HepG2 (cell line): ENCODE data around the gene GFRA4. TPM values are rescaled to one million over a fixed set of nuclear protein-coding genes. Genes with fewer than 3 reads are reported as not detected.

Experiments
- ATAC-seq: fragments of 200-7000 bp; cut with Tn5 transposase; 3 replicates; pipeline ENCODE4 v1.9.1; 2020; ENCODE audit warnings: mild to moderate bottlenecking, moderate library complexity
- BruUV-seq: library from RNA; stranded (reverse); fragments of 400-500 nt; replicated peaks from 2 replicates; lab custom pipeline; 2021; lab: Mats Ljungman, UMichigan
- CTCF ChIA-PET: fragments of 300-600 bp; formaldehyde crosslinking; extraction: SDS; loops from one replicate; lab custom pipeline; 2021; ENCODE audit warnings: low total read pairs, inconsistent platforms, low intra/inter-chr PET ratio; lab: Yijun Ruan, JAX
- POLR2A ChIA-PET: fragments of 350-600 bp; sonication (Branson Sonifier 250); formaldehyde crosslinking; loops from one replicate; lab custom pipeline; 2020; ENCODE audit warnings: antibody characterized with exemption, inconsistent platforms; lab: Yijun Ruan, JAX
- DNase-seq: peaks from one replicate; pipeline ENCODE4 v3.0.0-alpha.2; 2015; ENCODE audit warnings: low spot score
- FAIRE-seq: peaks from 3 replicates; lab custom pipeline; 2011; peaks lifted over from hg19 to GRCh38; lab: Jason Lieb, UNC
- H2AFZ ChIP-seq: one replicate; pipeline ENCODE4 v1.6.1; 2011; ENCODE audit warnings: low read length, inconsistent platforms
- H3K27ac ChIP-seq: fragments of 300-600 bp; 3 replicates; pipeline ENCODE4 v1.8.0; 2011; ENCODE audit warnings: mixed run types, mild to moderate bottlenecking, mixed read lengths, low read length, inconsistent platforms; ENCODE audit not compliant: insufficient read depth; ENCODE audit errors: extremely low read length
- H3K27me3 ChIP-seq, 2 experiments: fragments of 200-600 bp in 1 of 2; 2 replicates in 1 of 2; 3 replicates in 1 of 2; pipeline versions ENCODE4 v1.6.0 to v1.8.0; 2011; ENCODE audit warnings: low read length in 2 of 2, mild to moderate bottlenecking in 2 of 2, moderate library complexity in 2 of 2, inconsistent platforms in 1 of 2; ENCODE audit not compliant: insufficient read depth in 2 of 2, control insufficient read depth in 1 of 2
- H3K36me3 ChIP-seq, 2 experiments: fragments of 200-600 bp in 1 of 2; replicated peaks in 1 of 2; 2 replicates in 1 of 2; 3 replicates in 1 of 2; pipeline versions ENCODE4 v1.5.1 to v1.8.0; 2011; ENCODE audit warnings: low read length in 2 of 2, inconsistent platforms in 1 of 2; ENCODE audit not compliant: insufficient read depth in 2 of 2, control insufficient read depth in 1 of 2
- H3K4me1 ChIP-seq: 2 replicates; pipeline ENCODE4 v1.5.1; 2012; ENCODE audit warnings: low read length, inconsistent platforms; ENCODE audit not compliant: insufficient read depth
- H3K4me2 ChIP-seq: 2 replicates; pipeline ENCODE4 v1.6.0; 2011; ENCODE audit warnings: low read depth, low read length, inconsistent platforms
- H3K4me3 ChIP-seq, 3 experiments: fragments of 200-600 bp in 1 of 3; sonication (generic), shearing (Covaris generic) in 1 of 3; replicated peaks in 1 of 3; 2 replicates each; pipeline ENCODE4 v1.5.1; 2011 to 2016; ENCODE audit warnings: low read length in 3 of 3, inconsistent platforms in 2 of 3, low read depth in 2 of 3, mild to moderate bottlenecking in 2 of 3, control low read depth in 1 of 3, mixed read lengths in 1 of 3; ENCODE audit not compliant: insufficient read depth in 1 of 3
- H3K79me2 ChIP-seq: one replicate; pipeline ENCODE4 v1.6.1; 2011; ENCODE audit warnings: low read length, inconsistent platforms; ENCODE audit not compliant: insufficient read depth
- H3K9ac ChIP-seq: 2 replicates; pipeline ENCODE4 v1.6.0; 2011; ENCODE audit warnings: mild to moderate bottlenecking, low read depth, low read length, inconsistent platforms; ENCODE audit not compliant: insufficient read depth
- H3K9me3 ChIP-seq: 2 replicates; pipeline ENCODE4 v1.5.1; 2012; ENCODE audit warnings: mild to moderate bottlenecking, low read length
- H4K20me1 ChIP-seq: 2 replicates; pipeline ENCODE4 v1.6.0; 2011; ENCODE audit warnings: inconsistent platforms, mild to moderate bottlenecking, low read length, moderate library complexity; ENCODE audit not compliant: insufficient read depth
- DMAP1 ChIP-seq: IDR thresholded peaks from 2 replicates; pipeline ENCODE4 v1.6.1; 2016
- FLYWCH1 ChIP-seq: sonication (generic); formaldehyde crosslinking; IDR thresholded peaks from 2 replicates; pipeline ENCODE4 v1.8.1; 2023; ENCODE audit warnings: mild to moderate bottlenecking, missing genetic modification reagents
- NCOA1 ChIP-seq: sonication (generic); formaldehyde crosslinking; IDR thresholded peaks from 2 replicates; pipeline ENCODE4 v1.9.0; 2021; ENCODE audit warnings: missing genetic modification reagents
- RNF2 ChIP-seq: fragments of 450-650 bp; conservative IDR thresholded peaks from 2 replicates; pipeline ENCODE4 v1.6.1; 2016; ENCODE audit warnings: low read depth
- U2AF2 ChIP-seq: fragments of 200-400 bp; formaldehyde crosslinking; IDR thresholded peaks from 2 replicates; pipeline ENCODE4 v1.6.1; 2017; ENCODE audit warnings: low read depth, mild to moderate bottlenecking, low read length
- ZNF263 ChIP-seq: sonication (generic); formaldehyde crosslinking; IDR thresholded peaks from 2 replicates; pipeline ENCODE4 v1.4.0; 2020; ENCODE audit warnings: missing genetic modification reagents
- ZNF776 ChIP-seq: sonication (generic); formaldehyde crosslinking; IDR thresholded peaks from 2 replicates; pipeline ENCODE4 v1.4.0; 2020; ENCODE audit warnings: mild to moderate bottlenecking, missing genetic modification reagents
- WGBS: methylation state at CpG from one replicate; pipeline ENCODE4 v1.1.6; 2017; ENCODE audit warnings: low lambda C conversion rate; 5-methylcytosine and 5-hydroxymethylcytosine counted together
- in situ Hi-C: cut with HindIII; loops from 2 replicates; pipeline ENCODE4 v1.10.0; 2017; ENCODE audit warnings: low pct_unique_long_range_greater_than_20kb; ENCODE audit not compliant: extremely low pct_ligation_motif_present
- intact Hi-C: fragments of 100-400 bp; cut with micrococcal nuclease; formaldehyde crosslinking; loops from one replicate; pipeline ENCODE4 v1.10.0; 2022; ENCODE audit not compliant: unreplicated experiment
- polyA plus RNA-seq, 8 experiments: library from polyadenylated mRNA; depleted of rRNA in 3 of 8; stranded (reverse) in 7 of 8; unstranded in 1 of 8; fragments of >200 nt; fragmentation: Illumina TruSeq in 4 of 8; extraction: Trizol in 4 of 8; gene quantifications; 2 replicates each; pipeline versions ENCODE4 v1.2.1 to v1.2.3, GENCODE V29; 2011 to 2016; ENCODE audit warnings: low read depth in 4 of 8, missing spikeins in 1 of 8, mixed read lengths in 1 of 8; ENCODE audit not compliant: insufficient read depth in 1 of 8
- total RNA-seq, 5 experiments: library from RNA; depleted of rRNA; stranded (reverse); fragments of >200 nt; fragmentation: Illumina TruSeq; extraction: Trizol; gene quantifications; 2 replicates each; pipeline ENCODE4 v1.2.3, GENCODE V29; 2016; ENCODE audit warnings: low read depth in 1 of 5
- TF ChIP-seq, protein P1 (sequence below): IDR thresholded peaks from 2 replicates; pipeline ENCODE4 v1.6.1; 2016; ENCODE audit warnings: low read depth
- TF ChIP-seq, protein P2 (sequence below): sonication (generic); formaldehyde crosslinking; IDR thresholded peaks from 2 replicates; pipeline ENCODE4 v1.5.0; 2020; ENCODE audit warnings: missing genetic modification reagents

GFRA4 gene
- total and polyA plus RNA-seq, 2 of the 13 experiments (the other 11 are each of a cell fraction or from before 2014, with no cell fraction given), result not detected

DNA sequence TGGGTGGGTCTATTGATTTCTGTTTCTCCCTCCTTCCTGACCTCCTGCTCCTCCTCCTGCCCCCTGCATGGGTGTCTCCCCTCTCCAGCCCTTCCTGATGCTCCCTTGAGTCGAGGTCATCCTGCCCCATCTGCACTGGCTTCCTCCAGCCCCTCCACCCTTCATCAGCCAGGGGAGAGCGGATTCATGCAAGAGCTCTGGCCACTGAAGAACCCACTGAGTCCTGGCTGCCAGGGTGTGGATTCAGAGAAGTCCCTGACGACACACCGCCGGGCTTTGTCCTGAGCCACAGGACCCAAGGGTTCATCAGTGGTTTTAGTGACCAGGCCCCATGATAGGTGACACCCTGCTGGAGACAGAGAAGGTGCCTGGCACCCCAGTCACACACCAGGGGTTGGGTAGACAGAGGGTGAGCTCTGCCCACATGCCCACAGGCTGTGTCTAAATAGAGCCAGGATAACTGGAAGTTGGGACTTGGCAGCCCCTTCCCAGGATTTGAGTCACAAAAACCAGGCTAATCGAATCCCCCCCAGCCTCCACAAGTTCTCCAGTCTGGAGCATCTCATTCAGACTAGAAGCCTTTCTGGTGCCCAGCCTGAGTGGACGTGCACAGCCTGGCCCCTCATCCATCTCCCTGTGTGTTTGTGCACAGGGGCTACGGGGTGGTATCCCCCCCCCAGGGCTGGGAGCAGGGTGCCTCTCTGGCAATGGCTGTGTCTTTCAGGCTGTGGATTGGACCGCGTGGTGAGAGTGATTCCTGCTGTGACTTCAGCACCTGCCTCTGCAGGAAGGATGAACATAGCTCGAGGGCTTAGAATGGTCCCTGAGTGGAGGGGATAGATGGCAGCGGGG is 1.2 kb downstream of the GFRA4 start:
- Histone ChIP-seq H4K20me1 (no peaks in the 10 kb centered on the region), H3K4me3 (no peak overlapping the region), H3K79me2 (no peaks in the 10 kb centered on the region), H3K4me2 (no peak overlapping the region), H3K9ac (no peak overlapping the region), H3K4me1 (peaks cover 33% of the 10 kb centered on the region), H3K36me3 (no peaks in the 10 kb centered on the region), H3K9me3 (no peaks in the 10 kb centered on the region), H3K27ac (no peak overlapping the region), H2AFZ (no peak overlapping the region)
- 11% methylated on average over 12 of the region's 12 CpGs for WGBS
- no peak for ATAC-seq
- no peak for DNase-seq
- in situ Hi-C loops (no loop called here), intact Hi-C loops (no loop called here)
- FAIRE-seq, result no peak
- no TSS peak for BruUV-seq
- POLR2A ChIA-PET, result no interaction called here
- CTCF ChIA-PET, result no interaction called here
- TF ChIP-seq ZNF776 (CRISPR knock-in tag) (0 out of 2 replicates have a peak, but pooled peaks have one; percentile 19), DMAP1 (CRISPR knock-in tag) (no peak), FLYWCH1 (CRISPR knock-in tag) (no peak), ZNF263 (CRISPR knock-in tag) (0 out of 2 replicates have a peak, but pooled peaks have one; percentile 6), NCOA1 (no peak), U2AF2 (no peak), RNF2 (no peak)
- TF ChIP-seq, protein P1, sequence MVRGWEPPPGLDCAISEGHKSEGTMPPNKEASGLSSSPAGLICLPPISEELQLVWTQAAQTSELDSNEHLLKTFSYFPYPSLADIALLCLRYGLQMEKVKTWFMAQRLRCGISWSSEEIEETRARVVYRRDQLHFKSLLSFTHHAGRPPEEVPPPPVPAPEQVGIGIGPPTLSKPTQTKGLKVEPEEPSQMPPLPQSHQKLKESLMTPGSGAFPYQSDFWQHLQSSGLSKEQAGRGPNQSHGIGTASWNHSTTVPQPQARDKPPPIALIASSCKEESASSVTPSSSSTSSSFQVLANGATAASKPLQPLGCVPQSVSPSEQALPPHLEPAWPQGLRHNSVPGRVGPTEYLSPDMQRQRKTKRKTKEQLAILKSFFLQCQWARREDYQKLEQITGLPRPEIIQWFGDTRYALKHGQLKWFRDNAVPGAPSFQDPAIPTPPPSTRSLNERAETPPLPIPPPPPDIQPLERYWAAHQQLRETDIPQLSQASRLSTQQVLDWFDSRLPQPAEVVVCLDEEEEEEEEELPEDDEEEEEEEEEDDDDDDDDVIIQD (CRISPR knock-in tag), result no peak
- TF ChIP-seq, protein P2, sequence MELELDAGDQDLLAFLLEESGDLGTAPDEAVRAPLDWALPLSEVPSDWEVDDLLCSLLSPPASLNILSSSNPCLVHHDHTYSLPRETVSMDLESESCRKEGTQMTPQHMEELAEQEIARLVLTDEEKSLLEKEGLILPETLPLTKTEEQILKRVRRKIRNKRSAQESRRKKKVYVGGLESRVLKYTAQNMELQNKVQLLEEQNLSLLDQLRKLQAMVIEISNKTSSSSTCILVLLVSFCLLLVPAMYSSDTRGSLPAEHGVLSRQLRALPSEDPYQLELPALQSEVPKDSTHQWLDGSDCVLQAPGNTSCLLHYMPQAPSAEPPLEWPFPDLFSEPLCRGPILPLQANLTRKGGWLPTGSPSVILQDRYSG, result no peak
- TF ChIP-seq, all 625 proteins: peak for 2
- H3K27me3 ChIP-seq, result peaks cover 8 to 33% of the 10 kb centered on the region in 2 experiments
